Stimulated activated CD4-positive, alpha-beta T cell treated with anti-CD3 and anti-CD28 coated beads, Interleukin-12 subunit alpha, Interleukin-12 subunit beta, amount 100 ng/mL, for 4 hours (primary cell): ENCODE measurements around the gene NPAS2.

Source experiments
- DNase-seq: peaks from one replicate; pipeline ENCODE4 v3.0.0-alpha.2; 2020

Gene NPAS2

DNA sequence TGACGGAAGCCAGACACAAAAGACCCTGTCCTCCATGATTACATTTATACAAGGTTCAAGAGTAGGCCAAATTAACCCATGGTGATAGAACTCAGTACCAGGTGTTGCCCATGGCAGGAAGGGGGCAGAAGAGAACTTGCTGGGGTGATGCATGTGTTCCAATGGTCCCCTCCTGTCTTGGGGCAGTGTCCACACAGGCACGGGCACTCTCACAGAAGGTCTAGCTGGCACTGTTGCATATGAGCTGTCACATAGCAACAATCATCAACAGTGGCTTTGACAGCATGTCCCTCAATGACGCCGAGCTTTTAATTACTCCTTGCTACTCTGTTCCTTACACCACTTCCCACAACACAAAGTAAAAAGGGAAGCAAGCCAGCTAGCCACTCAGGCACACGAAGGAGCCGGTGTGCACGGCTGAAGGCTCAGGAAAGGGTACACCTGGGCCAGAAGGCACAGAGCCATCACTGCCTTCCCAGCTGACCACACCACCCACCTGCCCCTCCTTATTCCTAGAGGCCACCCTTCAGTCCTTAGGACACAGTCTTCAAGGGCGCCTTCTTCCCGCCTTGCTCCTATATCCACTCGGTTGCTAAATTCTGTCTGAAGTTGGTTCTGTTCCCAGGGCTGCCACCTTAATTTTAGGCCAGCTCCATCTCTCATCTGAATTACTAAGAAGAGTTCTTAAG lies 211.1 kb downstream of the NPAS2 start:
- no peak for DNase-seq

DNA sequence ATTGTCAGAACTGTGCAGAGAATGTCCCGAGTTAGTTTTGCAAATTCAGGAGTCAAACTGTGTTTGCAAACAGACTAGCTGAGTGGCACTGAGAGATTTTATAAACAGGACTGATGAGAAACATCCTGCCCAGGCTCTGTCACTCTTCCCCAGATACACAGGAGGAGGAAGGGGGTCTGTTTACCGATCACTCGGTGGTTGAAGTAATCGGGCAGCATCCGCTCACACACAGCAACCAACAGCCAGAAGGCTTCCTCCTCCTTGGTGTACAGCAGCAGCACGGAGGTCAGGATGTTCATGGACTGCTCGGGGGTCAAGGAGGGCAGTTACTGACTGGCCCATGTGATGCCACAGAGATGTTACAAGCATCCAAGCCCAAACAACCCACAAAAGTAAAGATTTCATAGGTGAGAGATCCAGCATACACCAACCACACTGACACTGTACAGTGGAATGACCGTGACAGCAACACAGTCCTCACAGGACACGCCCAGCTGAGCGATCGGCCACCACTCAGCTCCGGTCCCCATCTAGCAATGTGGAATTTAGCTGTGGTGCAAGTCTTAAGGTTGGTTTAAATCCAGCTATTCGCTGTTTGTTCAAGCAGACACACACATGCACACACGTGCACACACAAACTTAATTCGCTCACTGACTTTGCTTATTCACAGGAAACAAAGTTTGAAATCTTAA lies 212.3 kb downstream of the NPAS2 start:
- no peak for DNase-seq

DNA sequence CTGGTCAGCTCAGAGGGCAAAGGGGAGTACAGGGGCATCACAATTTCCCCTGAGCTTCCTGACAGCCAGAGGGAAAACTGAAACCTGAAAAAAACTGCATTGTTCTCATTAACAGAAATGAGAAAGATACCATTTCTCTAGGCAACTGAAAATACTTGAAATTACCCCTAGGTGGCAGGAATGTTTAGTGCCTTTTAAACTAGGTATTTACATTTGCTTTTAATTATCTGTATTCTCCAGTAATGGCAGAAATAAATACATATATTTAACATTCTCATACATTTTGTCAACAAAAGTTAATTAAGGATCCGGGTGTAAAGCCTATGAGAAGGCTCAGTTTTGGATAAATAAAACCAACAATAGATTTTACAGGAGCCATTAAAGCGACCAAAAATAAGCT lies 216.6 kb downstream of the NPAS2 start:
- no peak for DNase-seq

DNA sequence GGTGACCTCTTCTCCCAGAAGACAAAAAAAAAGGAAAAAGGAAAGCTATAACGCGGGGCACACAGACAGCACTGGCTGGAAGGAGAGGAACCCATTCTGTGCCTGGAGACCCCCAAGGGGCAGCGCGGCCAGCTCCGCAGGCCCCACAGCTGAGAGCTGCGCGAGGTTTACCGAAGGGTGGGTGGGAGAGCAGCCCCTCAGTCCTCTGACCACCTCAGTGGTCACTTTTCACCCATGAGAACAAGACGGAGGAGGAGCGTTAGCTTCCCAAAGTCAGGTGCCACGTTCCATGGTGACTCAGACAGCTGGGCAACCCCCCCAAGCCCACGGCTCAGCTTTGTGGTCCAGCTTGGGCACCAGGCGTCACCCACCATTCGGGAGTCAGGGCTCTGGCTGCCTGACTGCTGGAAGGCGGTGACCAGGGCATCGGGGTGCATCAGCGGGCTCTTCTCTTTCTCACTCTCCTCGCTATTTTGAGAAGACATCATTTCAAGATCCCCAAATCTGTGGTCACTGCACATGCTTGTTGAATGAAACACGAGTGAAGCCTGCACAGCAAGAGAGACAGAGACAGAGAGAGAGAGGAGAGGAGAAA lies 217.3 kb downstream of the NPAS2 start:
- no peak for DNase-seq

DNA sequence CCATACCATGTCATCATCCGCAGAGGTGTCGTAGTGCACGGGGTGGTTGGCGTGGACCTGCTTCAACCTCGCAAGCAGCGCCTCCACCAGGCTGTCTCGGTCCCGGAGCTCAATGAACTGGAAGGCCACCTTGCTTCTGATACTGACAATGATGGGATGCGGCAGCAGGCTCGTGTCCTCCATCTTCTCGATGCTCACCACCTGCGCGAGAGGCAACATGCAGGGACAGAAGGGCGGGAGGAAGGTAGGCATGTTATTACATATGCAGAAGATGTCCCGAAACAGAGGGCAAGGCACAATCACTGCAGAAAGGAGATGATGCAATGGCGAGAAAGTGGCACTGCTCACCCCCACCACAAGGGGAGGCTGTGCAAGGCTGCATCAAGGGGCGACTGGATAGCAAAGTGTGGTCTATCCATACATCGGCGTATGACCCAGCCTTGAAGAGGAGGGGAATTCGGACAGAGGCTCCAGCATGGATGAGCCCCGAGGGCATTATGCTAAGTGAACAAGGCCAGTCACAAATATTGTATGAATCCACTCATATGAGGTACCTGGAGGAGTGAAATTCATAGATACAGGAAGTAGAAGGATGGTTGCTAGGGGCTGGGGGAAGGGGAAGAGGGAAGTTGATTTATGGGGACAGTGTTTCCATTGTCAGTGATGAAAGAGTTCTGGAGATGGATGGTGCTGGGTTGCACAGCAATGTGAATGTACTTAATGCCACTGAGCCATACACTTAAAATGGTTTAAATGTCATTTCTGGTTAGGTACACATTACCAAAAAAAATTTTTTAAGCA lies 218.7 kb downstream of the NPAS2 start:
- no peak for DNase-seq

DNA sequence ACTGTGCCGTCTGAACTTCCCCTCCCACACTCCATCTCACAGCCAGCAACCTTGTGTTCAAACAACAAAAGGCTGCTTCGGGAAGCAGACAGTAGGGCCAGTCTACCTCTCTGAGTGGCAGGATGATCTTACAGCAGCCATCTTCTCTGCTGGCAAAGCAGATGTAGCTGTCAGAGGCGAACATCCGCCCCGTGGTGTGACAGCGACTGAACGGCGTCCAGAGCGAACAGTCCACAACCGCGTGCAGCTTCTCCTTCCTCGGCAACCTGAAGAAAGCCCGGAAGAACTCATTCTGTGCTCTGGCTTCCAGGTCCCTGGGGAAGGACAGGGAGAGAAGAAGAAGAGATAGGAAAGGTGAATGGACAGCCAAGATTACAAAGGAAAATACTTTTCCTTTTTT lies 220.1 kb downstream of the NPAS2 start:
- DNase-seq, result no peak

DNA sequence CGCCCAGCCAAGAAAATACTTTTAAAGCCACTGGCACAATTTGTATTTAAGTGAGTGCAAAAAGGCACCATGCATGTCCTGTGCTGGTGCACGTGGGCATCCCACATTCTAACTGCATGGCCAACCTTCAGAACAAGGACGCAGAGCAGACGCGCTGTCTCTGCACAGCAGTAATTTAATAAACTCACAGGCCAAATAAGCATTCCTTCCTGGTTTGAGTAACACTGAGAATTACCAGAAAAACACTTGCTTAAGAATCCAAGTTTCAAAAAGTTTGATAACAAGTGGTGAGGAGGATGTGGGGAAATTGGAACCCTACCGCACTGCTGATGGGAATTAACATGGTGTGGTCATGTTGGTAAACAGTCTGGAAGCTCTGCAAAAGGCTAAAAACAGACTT lies 220.8 kb downstream of the NPAS2 start:
- DNase-seq, result no peak

DNA sequence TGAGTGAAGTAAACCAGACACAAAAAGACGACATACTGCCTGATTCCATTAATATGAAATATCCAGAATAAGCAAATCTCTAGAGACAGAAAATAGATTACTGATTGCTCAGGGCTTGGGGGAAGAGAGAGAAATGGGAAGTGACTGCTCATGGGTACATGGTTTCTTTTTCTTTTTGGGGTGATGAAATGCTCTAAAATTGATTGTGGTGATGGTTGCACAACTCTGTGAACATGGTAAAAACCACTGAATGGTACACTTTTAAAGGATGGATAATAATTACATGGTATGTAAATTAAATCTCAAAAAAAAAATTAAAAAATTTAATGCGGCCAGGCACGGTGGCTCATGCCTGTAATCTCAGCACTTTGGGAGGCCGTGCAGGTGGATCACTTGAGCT lies 221.5 kb downstream of the NPAS2 start:
- DNase-seq, result no peak

DNA sequence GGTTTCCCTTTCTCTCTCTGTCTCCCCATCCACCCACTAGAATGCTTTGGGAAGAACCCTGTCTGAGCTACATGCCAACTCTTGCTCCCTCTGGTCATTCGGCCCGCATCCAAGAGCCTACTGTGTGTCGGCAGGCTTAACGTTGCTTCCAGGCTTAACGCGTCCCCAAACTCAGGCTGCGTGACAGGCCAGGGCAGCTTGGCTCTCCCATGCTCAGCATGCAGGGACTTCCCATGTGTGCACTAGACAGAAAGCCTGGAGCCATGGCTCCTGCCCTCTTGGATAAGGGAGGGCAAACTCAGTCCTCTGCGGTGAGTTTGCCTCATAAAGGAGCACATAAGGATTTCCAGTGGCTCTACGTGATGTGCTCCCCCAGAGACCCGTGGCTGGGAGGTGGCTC lies 225.4 kb downstream of the NPAS2 start:
- no peak for DNase-seq
